H7 (cell line): ENCODE results near the gene CPN1. TPM values are rescaled to one million over a fixed set of nuclear protein-coding genes. Genes with fewer than 3 reads are reported as not detected.
"Not testable (repeated sequence)": the region's sequence is repeated elsewhere in the genome, so short reads cannot be mapped to it uniquely, and the experiment has no call there.

ENCODE experiments used
- DNase-seq: peaks from one replicate; pipeline ENCODE4 v3.0.0; 2012
- H3K27me3 ChIP-seq: 2 replicates; pipeline ENCODE4 v1.6.0; 2011; ENCODE audit warnings: mild to moderate bottlenecking, low read length; ENCODE audit not compliant: control insufficient read depth, insufficient read depth
- H3K36me3 ChIP-seq: replicated peaks from 2 replicates; pipeline ENCODE4 v1.5.1; 2011; ENCODE audit warnings: low read length; ENCODE audit not compliant: control insufficient read depth, insufficient read depth
- H3K4me3 ChIP-seq: 2 replicates; pipeline ENCODE4 v1.5.1; 2011; ENCODE audit warnings: low read depth, mild to moderate bottlenecking, control low read depth, low read length, moderate library complexity; ENCODE audit not compliant: insufficient read depth
- total RNA-seq: library from RNA; depleted of rRNA; stranded (reverse); fragments of >200 nt; shearing (Covaris generic); gene quantifications from 2 replicates; pipeline ENCODE4 v1.2.3, GENCODE V29; 2014

The CPN1 gene
- total RNA-seq, 1 experiment from 2014 or later = not detected

GRCh38 chr10:100101192-100102076, 19.8 kb upstream of the CPN1 start:
- Histone ChIP-seq H3K27me3 (no peaks in the 10 kb centered on the region), H3K36me3 (no peaks in the 10 kb centered on the region), H3K4me3 (no peak overlapping the region)
- no peak for DNase-seq

- no peak overlapping the region for H3K4me3 ChIP-seq
- H3K27me3 ChIP-seq = no peaks in the 10 kb centered on the region
- H3K36me3 ChIP-seq = no peaks in the 10 kb centered on the region
- peak; percentile 62 for DNase-seq
These were observed 19.0 kb upstream of the CPN1 start for GRCh38 chr10:100100651-100101184.

DNA sequence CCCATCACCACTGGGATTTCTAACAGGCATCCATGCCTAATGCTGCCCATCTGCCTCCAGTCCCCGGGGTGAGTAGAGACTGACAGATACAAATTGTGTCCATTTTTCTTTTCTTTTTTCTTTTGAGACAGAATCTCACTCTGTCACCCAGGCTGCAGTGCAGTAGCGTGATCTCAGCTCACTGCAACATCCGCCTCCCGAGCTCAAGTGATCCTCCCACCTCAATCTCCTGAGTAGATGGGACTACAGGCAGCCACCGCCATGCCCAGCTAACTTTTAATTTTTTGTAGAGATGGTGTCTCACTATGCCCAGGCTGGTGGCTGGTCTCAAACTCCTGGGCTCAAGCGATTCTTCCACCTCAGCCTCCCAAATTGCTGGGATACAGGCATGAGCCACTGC, 7.6 kb upstream of the CPN1 start:
- no peaks in the 10 kb centered on the region for H3K27me3 ChIP-seq
- no peaks in the 10 kb centered on the region for H3K36me3 ChIP-seq
- no peak for DNase-seq
- H3K4me3 ChIP-seq = no peak overlapping the region

- DNase-seq, H3K4me3 ChIP-seq, H3K36me3 ChIP-seq, H3K27me3 ChIP-seq: not testable (repeated sequence)
These were observed 5.0 kb upstream of the CPN1 start for GRCh38 chr10:100086708-100087107.

- no peak overlapping the region for H3K4me3 ChIP-seq
- DNase-seq = no peak
- H3K27me3 ChIP-seq = no peaks in the 10 kb centered on the region
- no peaks in the 10 kb centered on the region for H3K36me3 ChIP-seq
These were observed 3.9 kb upstream of the CPN1 start for GRCh38 chr10:100085596-100085995.

DNA sequence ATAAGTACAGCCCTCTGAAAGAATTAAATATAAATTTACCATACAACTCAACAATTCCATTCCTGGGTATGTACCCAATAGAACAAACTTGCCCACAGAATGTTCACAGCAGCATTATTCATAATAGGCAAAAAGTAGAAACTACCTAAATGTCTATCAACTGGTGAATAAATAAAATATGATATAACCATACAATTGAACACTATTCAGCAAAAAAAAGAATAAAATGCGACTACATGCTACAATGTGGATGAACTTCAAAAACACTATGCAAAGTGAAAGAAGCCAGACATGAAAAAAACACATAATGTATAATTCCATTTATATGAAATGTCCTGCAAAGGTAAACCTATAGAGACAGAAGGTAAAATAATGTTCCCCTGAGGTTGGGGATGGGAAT, 2.0 kb upstream of the CPN1 start:
- no peaks in the 10 kb centered on the region for H3K27me3 ChIP-seq
- H3K4me3 ChIP-seq = no peak overlapping the region
- no peaks in the 10 kb centered on the region for H3K36me3 ChIP-seq
- DNase-seq = no peak

- not testable (repeated sequence) for H3K27me3 ChIP-seq, H3K4me3 ChIP-seq, DNase-seq, H3K36me3 ChIP-seq
These were observed 607 bp upstream of the CPN1 start for GRCh38 chr10:100082276-100082675.

GRCh38 chr10:100076750-100077149, 4.9 kb downstream of the CPN1 start:
- DNase-seq = no peak
- Histone ChIP-seq H3K27me3 (no peaks in the 10 kb centered on the region), H3K4me3 (no peak overlapping the region), H3K36me3 (no peaks in the 10 kb centered on the region)

- no peak overlapping the region for H3K4me3 ChIP-seq
- H3K36me3 ChIP-seq = no peaks in the 10 kb centered on the region
- DNase-seq = no peak
- H3K27me3 ChIP-seq = no peaks in the 10 kb centered on the region
These were observed 6.0 kb downstream of the CPN1 start for GRCh38 chr10:100075426-100076220.

GRCh38 chr10:100072514-100072913, 9.2 kb downstream of the CPN1 start:
- Histone ChIP-seq H3K36me3 (no peaks in the 10 kb centered on the region), H3K4me3 (no peak overlapping the region), H3K27me3 (no peaks in the 10 kb centered on the region)
- DNase-seq = no peak

DNA sequence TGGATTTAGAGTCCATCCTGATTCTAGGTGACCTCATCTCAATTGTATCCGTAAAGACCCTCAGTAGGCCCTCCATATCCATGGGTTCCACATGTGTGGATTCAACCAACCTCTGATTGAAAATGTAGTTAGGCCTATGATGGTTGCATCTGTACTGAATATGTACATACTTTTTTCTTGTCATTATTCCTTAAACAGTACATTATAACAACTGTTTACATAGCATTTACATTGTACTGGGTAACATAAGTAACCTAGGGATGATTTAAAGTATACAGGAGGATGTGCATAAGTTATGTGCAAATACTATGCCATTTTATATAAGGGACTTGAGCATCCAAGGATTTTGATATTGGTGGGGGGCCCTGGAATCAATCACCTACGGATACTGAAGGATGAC, 10.1 kb downstream of the CPN1 start:
- DNase-seq = no peak
- H3K4me3 ChIP-seq = no peak overlapping the region
- H3K27me3 ChIP-seq = no peaks in the 10 kb centered on the region
- H3K36me3 ChIP-seq = no peaks in the 10 kb centered on the region

GRCh38 chr10:100067466-100067865, 14.2 kb downstream of the CPN1 start:
- Histone ChIP-seq H3K36me3 (no peaks in the 10 kb centered on the region), H3K4me3 (no peak overlapping the region), H3K27me3 (no peaks in the 10 kb centered on the region)
- DNase-seq = no peak

DNA sequence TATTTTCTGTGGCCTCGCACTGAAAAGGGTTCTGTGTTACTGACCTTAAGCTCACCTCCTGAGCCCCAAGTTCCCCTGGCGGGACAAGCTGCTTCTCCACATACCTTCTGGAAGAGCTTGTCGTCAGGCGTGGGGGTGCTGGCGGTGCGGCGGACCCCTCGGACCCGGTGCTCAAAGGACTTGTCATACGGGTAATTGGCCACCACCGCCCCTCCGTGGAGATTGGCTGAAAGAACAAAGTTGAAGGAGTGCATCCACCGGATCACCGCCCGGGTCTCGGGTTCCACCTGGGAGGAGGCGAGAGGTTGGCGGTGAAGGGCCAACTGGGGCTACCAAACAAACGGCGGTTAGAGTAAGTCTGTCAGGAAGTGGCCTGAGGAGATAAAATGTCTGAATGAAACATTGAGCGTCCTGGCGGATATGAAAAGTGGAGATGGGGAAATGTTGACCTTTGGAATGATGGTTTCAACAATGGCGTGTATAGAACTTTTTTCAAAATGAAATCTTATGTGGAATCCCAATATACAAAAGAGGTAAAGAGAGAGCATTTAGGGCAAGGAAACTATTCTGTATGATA, 16.5 kb downstream of the CPN1 start:
- Histone ChIP-seq H3K36me3 (no peaks in the 10 kb centered on the region), H3K27me3 (no peaks in the 10 kb centered on the region), H3K4me3 (no peak overlapping the region)
- peak; percentile 74 for DNase-seq

DNA sequence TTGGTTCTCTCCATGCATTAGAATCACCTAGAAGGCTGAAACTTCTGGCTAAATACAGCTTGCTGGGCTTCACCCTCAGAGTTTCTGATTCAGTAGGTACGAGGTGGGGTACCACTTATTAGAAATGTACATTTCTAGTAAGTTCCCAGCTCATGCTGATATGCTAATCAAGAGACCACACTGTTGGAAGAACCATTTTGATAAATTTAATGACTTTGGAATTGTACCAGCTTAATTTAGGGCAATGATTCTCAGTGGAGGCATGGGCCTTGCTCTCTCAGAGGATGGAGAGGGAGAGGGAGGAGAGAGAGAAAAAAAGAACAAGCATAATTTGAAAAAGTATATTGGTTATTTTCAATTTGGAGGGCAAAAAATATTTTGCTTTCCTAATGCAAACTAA, 20.3 kb downstream of the CPN1 start:
- no peak for DNase-seq
- H3K36me3 ChIP-seq = no peaks in the 10 kb centered on the region
- no peak overlapping the region for H3K4me3 ChIP-seq
- H3K27me3 ChIP-seq = no peaks in the 10 kb centered on the region
